Islet of Langerhans (tissue), 1 donor: Measurements from ENCODE around the gene TSPAN9.

ENCODE experiments used
- FAIRE-seq: peaks from one replicate; lab custom pipeline; 2011; peaks lifted over from hg19 to GRCh38; lab: Jason Lieb, UNC

The TSPAN9 gene

GRCh38 chr12:3076730-3077571 is at the start of gene TSPAN9:
TSS of gene TSPAN9 (plus strand) at chr12:3077379. CDS start at chr12:3201194, 123,815 bp downstream.
- FAIRE-seq, result no peak

GRCh38 chr12:3028108-3028507 is 49.1 kb upstream of the TSPAN9 start:
- no peak for FAIRE-seq

- FAIRE-seq, result no peak
These were observed 46.3 kb upstream of the TSPAN9 start for GRCh38 chr12:3030821-3031429.

GRCh38 chr12:3032161-3032560 is 45.0 kb upstream of the TSPAN9 start:
- FAIRE-seq, result no peak

GRCh38 chr12:3032770-3033538 is 44.2 kb upstream of the TSPAN9 start:
- FAIRE-seq, result no peak

GRCh38 chr12:3033539-3033867 is 43.7 kb upstream of the TSPAN9 start:
- no peak for FAIRE-seq

GRCh38 chr12:3034067-3034750 is 43.0 kb upstream of the TSPAN9 start:
- no peak for FAIRE-seq

GRCh38 chr12:3035171-3035570 is 42.0 kb upstream of the TSPAN9 start:
- FAIRE-seq, result no peak

- FAIRE-seq, result no peak
These were observed 41.1 kb upstream of the TSPAN9 start for GRCh38 chr12:3035815-3036702.

- no peak for FAIRE-seq
These were observed 40.1 kb upstream of the TSPAN9 start for GRCh38 chr12:3036901-3037600.

- FAIRE-seq, result no peak
These were observed 39.0 kb upstream of the TSPAN9 start for GRCh38 chr12:3038166-3038565.

- no peak for FAIRE-seq
These were observed 38.2 kb upstream of the TSPAN9 start for GRCh38 chr12:3038926-3039510.

- no peak for FAIRE-seq
These were observed 37.0 kb upstream of the TSPAN9 start for GRCh38 chr12:3040026-3040656.

- no peak for FAIRE-seq
These were observed 36.3 kb upstream of the TSPAN9 start for GRCh38 chr12:3040663-3041544.

- no peak for FAIRE-seq
These were observed 35.5 kb upstream of the TSPAN9 start for GRCh38 chr12:3041558-3042164.

- FAIRE-seq, result no peak
These were observed 34.8 kb upstream of the TSPAN9 start for GRCh38 chr12:3042394-3042793.

GRCh38 chr12:3042826-3043225 is 34.4 kb upstream of the TSPAN9 start:
- no peak for FAIRE-seq

- FAIRE-seq, result no peak
These were observed 33.8 kb upstream of the TSPAN9 start for GRCh38 chr12:3043406-3043805.
